GM23338 (cell line): ENCODE results near the gene PTPN12. TPM values are rescaled to one million over a fixed set of nuclear protein-coding genes. Genes with fewer than 3 reads are reported as not detected.

Experiments used
- ATAC-seq: fragments of 200-7000 bp; cut with Tn5 transposase; 3 replicates; pipeline ENCODE4 v1.9.1; 2020
- DNase-seq: peaks from one replicate; pipeline ENCODE4 v3.0.0-alpha.2; 2015; ENCODE audit warnings: low spot score
- H2AFZ ChIP-seq: fragments of 200-600 bp; sonication (generic); 2 replicates; pipeline ENCODE4 v1.8.0; 2016; ENCODE audit warnings: antibody characterized with exemption, mild to moderate bottlenecking, moderate library complexity
- H3F3A ChIP-seq: fragments of 200-600 bp; sonication (generic); replicated peaks from 2 replicates; pipeline ENCODE4 v1.8.0; 2017; ENCODE audit warnings: antibody characterized with exemption, mixed run types, low read depth
- H3K27ac ChIP-seq: fragments of 200-600 bp; sonication (generic); 2 replicates; pipeline ENCODE4 v1.6.1; 2016; ENCODE audit warnings: low read depth
- H3K27me3 ChIP-seq: fragments of 200-600 bp; sonication (generic); 2 replicates; pipeline ENCODE4 v1.8.0; 2016; ENCODE audit warnings: mild to moderate bottlenecking, mixed run types, moderate library complexity; ENCODE audit not compliant: insufficient read depth
- H3K36me3 ChIP-seq: fragments of 200-600 bp; sonication (generic); 2 replicates; pipeline ENCODE4 v1.8.0; 2016; ENCODE audit warnings: mild to moderate bottlenecking; ENCODE audit not compliant: insufficient read depth
- H3K4me1 ChIP-seq: fragments of 200-600 bp; sonication (generic); 2 replicates; pipeline ENCODE4 v1.8.0; 2016; ENCODE audit warnings: mild to moderate bottlenecking, moderate library complexity; ENCODE audit not compliant: insufficient read depth
- H3K4me2 ChIP-seq: fragments of 200-600 bp; sonication (generic); 2 replicates; pipeline ENCODE4 v1.7.1; 2017; ENCODE audit warnings: mixed run types
- H3K4me3 ChIP-seq: fragments of 200-600 bp; sonication (generic); 2 replicates; pipeline ENCODE4 v1.6.1; 2016; ENCODE audit warnings: mixed run types
- H3K79me2 ChIP-seq: fragments of 200-600 bp; sonication (generic); replicated peaks from 2 replicates; pipeline ENCODE4 v1.8.0; 2017; ENCODE audit warnings: mild to moderate bottlenecking; ENCODE audit not compliant: insufficient read depth
- H3K9me2 ChIP-seq: fragments of 200-600 bp; sonication (generic); 2 replicates; pipeline ENCODE4 v1.8.0; 2017; ENCODE audit not compliant: insufficient read depth
- H4K20me1 ChIP-seq: fragments of 200-600 bp; sonication (generic); replicated peaks from 2 replicates; pipeline ENCODE4 v1.8.0; 2017; ENCODE audit warnings: mild to moderate bottlenecking; ENCODE audit not compliant: insufficient read depth
- H3K27ac Mint-ChIP-seq: 2 replicates; pipeline ENCODE4 v1.8.0; 2020; ENCODE audit warnings: inconsistent platforms, mild to moderate bottlenecking, moderate library complexity, mixed read lengths
- H3K27me3 Mint-ChIP-seq: 3 replicates; pipeline ENCODE4 v1.8.0; 2022; ENCODE audit warnings: low read depth, mild to moderate bottlenecking, moderate library complexity, mixed read lengths, inconsistent platforms; ENCODE audit not compliant: insufficient read depth, poor library complexity
- H3K36me3 Mint-ChIP-seq: 3 replicates; pipeline ENCODE4 v1.8.0; 2021; ENCODE audit warnings: low read depth, mild to moderate bottlenecking, inconsistent platforms, moderate library complexity, mixed read lengths
- H3K4me1 Mint-ChIP-seq: 3 replicates; pipeline ENCODE4 v1.8.0; 2020; ENCODE audit warnings: mild to moderate bottlenecking, inconsistent platforms, mixed read lengths
- H3K4me3 Mint-ChIP-seq: 3 replicates; pipeline ENCODE4 v1.8.0; 2021; ENCODE audit warnings: moderate library complexity, mild to moderate bottlenecking, inconsistent platforms, mixed read lengths
- H3K9me3 Mint-ChIP-seq: 3 replicates; pipeline ENCODE4 v1.8.0; 2020; ENCODE audit warnings: moderate library complexity, mild to moderate bottlenecking, inconsistent platforms, mixed read lengths
- CTCF ChIP-seq, 2 experiments: fragments of 200-600 bp in 1 of 2; sonication (generic) in 1 of 2; conservative IDR thresholded peaks; 2 replicates each; pipeline versions ENCODE4 v1.5.1 to v1.6.1; 2016 to 2017; ENCODE audit warnings: antibody characterized with exemption in 2 of 2, low read depth in 2 of 2, mild to moderate bottlenecking in 2 of 2, moderate library complexity in 1 of 2
- ETS1 ChIP-seq: IDR thresholded peaks from 2 replicates; pipeline ENCODE4 v1.6.1; 2016; ENCODE audit warnings: antibody characterized with exemption
- EZH2 ChIP-seq: fragments of 200-600 bp; sonication (generic); IDR thresholded peaks from one replicate; pipeline ENCODE4 v1.8.0; 2017; ENCODE audit warnings: antibody characterized with exemption, mild to moderate bottlenecking, low read depth; ENCODE audit not compliant: unreplicated experiment
- JUNB ChIP-seq: IDR thresholded peaks from one replicate; pipeline ENCODE4 v1.6.1; 2016; ENCODE audit warnings: antibody characterized with exemption; ENCODE audit not compliant: unreplicated experiment
- POLR2AphosphoS5 ChIP-seq: IDR thresholded peaks from 2 replicates; pipeline ENCODE4 v1.6.1; 2016; ENCODE audit warnings: antibody characterized with exemption, low read depth
- ZNF114 ChIP-seq: fragments of 250-450 bp; sonication (Bioruptor Pico); IDR thresholded peaks from 2 replicates; pipeline ENCODE4 v1.5.0; 2020; ENCODE audit warnings: mild to moderate bottlenecking, moderate library complexity
- ZNF331 ChIP-seq: fragments of 250-450 bp; sonication (Bioruptor Pico); IDR thresholded peaks from 2 replicates; pipeline ENCODE4 v1.5.0; 2020; ENCODE audit warnings: low read depth, mild to moderate bottlenecking, moderate library complexity
- ZNF462 ChIP-seq: fragments of 250-450 bp; sonication (Bioruptor Pico); IDR thresholded peaks from 2 replicates; pipeline ENCODE4 v1.5.0; 2020; ENCODE audit warnings: mild to moderate bottlenecking, moderate library complexity
- polyA plus RNA-seq: library from polyadenylated mRNA; unstranded; fragments of >200 nt; fragmentation: Nextera tagmentation; extraction: Ambion mirVana; gene quantifications from 2 replicates; pipeline ENCODE4 v1.2.1, GENCODE V29; 2016
- total RNA-seq: library from RNA; depleted of rRNA; stranded (reverse); fragments of >200 nt; shearing (Covaris generic); gene quantifications from 2 replicates; pipeline ENCODE4 v1.2.3, GENCODE V29; 2014

The PTPN12 gene
- total and polyA plus RNA-seq, 2 experiments from 2014 or later: 58.8 to 187 TPM

GRCh38 chr7:77529279-77529678, 7.8 kb upstream of the PTPN12 start (continued):
- TF ChIP-seq ZNF462 (CRISPR knock-in tag): no peak
- TF ChIP-seq CTCF (conservative IDR thresholded peaks at IDR 0.05; ENCODE audit: low read depth in 2 of 2): no peak
- no peak for TF ChIP-seq POLR2AphosphoS5
- TF ChIP-seq EZH2: no peak

GRCh38 chr7:77531038-77531437, 6.1 kb upstream of the PTPN12 start:
- H3K4me3 Mint-ChIP-seq: no peak overlapping the region
- no peak for DNase-seq
- no peak overlapping the region for H3K4me3 ChIP-seq
- no peaks in the 10 kb centered on the region for H3K36me3 ChIP-seq
- TF ChIP-seq CTCF (conservative IDR thresholded peaks at IDR 0.05; ENCODE audit: low read depth in 2 of 2) (no peak), JUNB (no peak), ZNF331 (CRISPR knock-in tag) (no peak), ETS1 (no peak), ZNF114 (CRISPR knock-in tag) (no peak)
- no peaks in the 10 kb centered on the region for H3K4me1 ChIP-seq
- H3K27me3 ChIP-seq: no peaks in the 10 kb centered on the region
- H3K9me3 Mint-ChIP-seq: peaks cover 23% of the 10 kb centered on the region
- H3K4me1 Mint-ChIP-seq: peaks cover 3% of the 10 kb centered on the region; the same call in 2 of the 3 replicates
- H3K4me2 ChIP-seq: no peak overlapping the region
- peaks cover 21% of the 10 kb centered on the region for H3K36me3 Mint-ChIP-seq
- no peaks in the 10 kb centered on the region for H3K9me2 ChIP-seq
- peaks cover 6% of the 10 kb centered on the region for H3K27me3 Mint-ChIP-seq
- ATAC-seq: no peak
- no peak overlapping the region for H3K27ac ChIP-seq
- H3F3A ChIP-seq: 0 out of 2 replicates have a peak, but pooled peaks cover 4% of the 10 kb centered on the region
- H3K27ac Mint-ChIP-seq: no peak overlapping the region
- H3K79me2 ChIP-seq: peaks cover 6% of the 10 kb centered on the region; the same call in 1 of the 2 replicates
- H2AFZ ChIP-seq: no peak overlapping the region
- H4K20me1 ChIP-seq: no peaks in the 10 kb centered on the region
